ENCODE measurements around the gene C4orf50.

C4orf50 gene

DNA sequence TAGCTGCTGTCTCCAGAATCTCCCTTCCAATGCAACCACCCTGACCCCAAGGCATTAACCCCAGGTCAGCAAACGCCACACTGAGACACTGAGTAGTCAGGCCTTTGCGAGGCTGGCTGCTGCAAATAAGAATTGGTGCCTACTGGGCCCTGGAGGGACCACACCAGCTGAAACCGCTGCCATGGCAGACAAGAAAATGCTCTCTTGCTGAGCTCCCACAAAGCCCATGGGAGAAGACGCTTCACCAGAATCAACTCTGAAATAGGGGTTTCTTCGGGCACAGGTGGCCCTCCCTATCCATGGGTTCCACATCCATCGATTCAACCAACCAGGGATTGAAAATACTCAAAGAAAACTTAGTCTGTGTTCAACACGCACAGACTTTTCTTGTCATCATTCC, 98.7 kb downstream of the C4orf50 start:
- no peak overlapping the region for H3K27ac ChIP-seq (ENCODE audit: low read length)
- no peaks in the 10 kb centered on the region for H3K4me1 ChIP-seq (ENCODE audit: control insufficient read depth, insufficient read depth, low read length)
- H3K9ac ChIP-seq (ENCODE audit: low read length in 2 of 2) = no peak overlapping the region
- no peaks in the 10 kb centered on the region for H3K36me3 ChIP-seq (ENCODE audit: control insufficient read depth in 2 of 2, insufficient read depth in 2 of 2, low read length in 2 of 2)
- H3K4me3 ChIP-seq (ENCODE audit: low read length in 2 of 2) = no peak overlapping the region
- peaks cover 0 to 5% of the 10 kb centered on the region in 2 donors for H3K9me3 ChIP-seq (ENCODE audit: control insufficient read depth in 2 of 2, low read length in 2 of 2)
- H3K27me3 ChIP-seq (ENCODE audit: control insufficient read depth in 1 of 2, insufficient read depth in 2 of 2, low read length in 2 of 2) = peaks cover 7 to 37% of the 10 kb centered on the region in 2 donors

DNA sequence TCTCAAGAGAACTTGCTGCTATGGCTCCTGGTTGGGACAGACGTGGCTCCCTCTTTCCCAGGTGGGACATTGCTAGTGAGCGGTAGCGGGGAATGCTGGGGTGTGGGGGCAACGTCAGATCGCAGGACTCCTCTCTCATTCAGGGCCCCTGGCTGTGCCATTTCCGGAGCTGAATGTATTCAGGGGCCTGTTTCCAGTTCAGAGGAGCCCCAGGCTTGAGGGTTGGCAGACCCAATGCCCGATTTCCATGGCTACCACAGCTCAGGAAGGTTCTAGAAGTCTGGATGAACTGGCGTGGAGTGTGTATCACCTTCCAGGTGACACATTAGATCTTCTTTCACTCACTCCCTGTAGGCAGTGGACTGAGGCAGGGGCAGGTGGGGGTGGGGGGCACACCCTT, 99.2 kb downstream of the C4orf50 start:
- Histone ChIP-seq H3K27me3 (ENCODE audit: control insufficient read depth in 1 of 2, insufficient read depth in 2 of 2, low read length in 2 of 2) (peaks cover 7 to 37% of the 10 kb centered on the region in 2 donors), H3K9me3 (ENCODE audit: control insufficient read depth in 2 of 2, low read length in 2 of 2) (peaks cover 0 to 5% of the 10 kb centered on the region in 2 donors), H3K4me1 (ENCODE audit: control insufficient read depth, insufficient read depth, low read length) (no peaks in the 10 kb centered on the region), H3K9ac (ENCODE audit: low read length in 2 of 2) (no peak overlapping the region), H3K36me3 (ENCODE audit: control insufficient read depth in 2 of 2, insufficient read depth in 2 of 2, low read length in 2 of 2) (no peaks in the 10 kb centered on the region), H3K4me3 (ENCODE audit: low read length in 2 of 2) (no peak overlapping the region), H3K27ac (ENCODE audit: low read length) (no peak overlapping the region)

DNA sequence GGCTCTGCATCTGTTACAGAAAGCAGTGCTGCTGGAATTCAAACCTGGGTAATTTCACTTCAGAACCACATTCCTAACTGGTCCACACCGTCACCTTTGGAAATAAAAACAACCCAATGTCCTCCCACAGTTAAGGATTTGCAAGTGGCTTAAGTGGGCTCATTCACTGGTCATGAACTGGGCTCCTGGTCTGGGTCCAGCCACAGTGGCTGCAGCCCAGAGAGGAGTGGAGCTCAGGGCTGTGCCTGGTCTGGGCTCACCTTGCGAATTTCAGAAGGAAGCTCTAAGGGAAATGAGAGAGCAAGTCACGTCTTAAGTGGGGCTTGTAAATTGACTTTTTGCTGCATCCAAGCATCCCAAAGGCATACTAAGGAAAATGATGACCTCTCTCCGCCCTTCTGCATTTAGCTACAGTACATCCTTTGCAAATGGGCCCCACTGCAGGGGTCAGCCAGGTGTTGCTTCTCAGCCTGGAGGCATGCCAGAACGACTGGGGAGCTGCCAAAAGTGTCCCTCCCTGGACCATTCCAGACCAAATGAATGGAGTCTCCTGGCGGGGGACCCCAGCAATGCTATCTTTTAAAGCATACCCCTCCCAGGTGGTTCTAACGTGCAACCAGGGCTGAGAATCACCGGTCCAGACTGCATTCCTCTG, 99.8 kb downstream of the C4orf50 start:
- no peaks in the 10 kb centered on the region for H3K36me3 ChIP-seq (ENCODE audit: control insufficient read depth in 2 of 2, insufficient read depth in 2 of 2, low read length in 2 of 2)
- H3K4me1 ChIP-seq (ENCODE audit: control insufficient read depth, insufficient read depth, low read length) = no peaks in the 10 kb centered on the region
- no peak overlapping the region for H3K9ac ChIP-seq (ENCODE audit: low read length in 2 of 2)
- H3K9me3 ChIP-seq (ENCODE audit: control insufficient read depth in 2 of 2, low read length in 2 of 2) = peaks cover 0 to 5% of the 10 kb centered on the region in 2 donors
- H3K4me3 ChIP-seq (ENCODE audit: low read length in 2 of 2) = no peak overlapping the region
- H3K27me3 ChIP-seq (ENCODE audit: control insufficient read depth in 1 of 2, insufficient read depth in 2 of 2, low read length in 2 of 2) = peaks cover 7 to 37% of the 10 kb centered on the region in 2 donors
- H3K27ac ChIP-seq (ENCODE audit: low read length) = no peak overlapping the region

DNA sequence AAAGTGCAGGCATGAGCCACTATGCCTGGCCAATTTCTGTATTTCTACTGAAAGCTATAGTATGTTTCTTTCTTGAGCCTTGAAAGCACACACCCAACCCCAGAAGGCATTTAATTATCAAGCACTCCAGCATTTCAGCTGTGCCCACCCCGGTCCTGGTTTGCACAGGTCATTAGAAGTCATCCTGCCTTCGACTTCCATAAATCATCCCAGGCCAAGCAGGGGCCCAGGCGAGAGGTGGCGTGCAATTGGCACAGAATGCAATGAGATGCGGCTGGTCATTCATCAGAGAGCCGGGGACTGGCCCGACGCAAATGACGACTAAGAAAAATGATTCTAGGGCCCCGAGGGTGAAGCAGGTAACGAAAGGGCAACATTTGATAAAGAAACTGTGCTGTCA, 100.6 kb downstream of the C4orf50 start:
- Histone ChIP-seq H3K27ac (ENCODE audit: low read length) (no peak overlapping the region), H3K9ac (ENCODE audit: low read length in 2 of 2) (no peak overlapping the region), H3K27me3 (ENCODE audit: control insufficient read depth in 1 of 2, insufficient read depth in 2 of 2, low read length in 2 of 2) (peaks cover 7 to 31% of the 10 kb centered on the region in 2 donors), H3K36me3 (ENCODE audit: control insufficient read depth in 2 of 2, insufficient read depth in 2 of 2, low read length in 2 of 2) (no peaks in the 10 kb centered on the region), H3K4me1 (ENCODE audit: control insufficient read depth, insufficient read depth, low read length) (no peaks in the 10 kb centered on the region), H3K4me3 (ENCODE audit: low read length in 2 of 2) (no peak overlapping the region), H3K9me3 (ENCODE audit: control insufficient read depth in 2 of 2, low read length in 2 of 2) (peaks cover 0 to 5% of the 10 kb centered on the region in 2 donors)

DNA sequence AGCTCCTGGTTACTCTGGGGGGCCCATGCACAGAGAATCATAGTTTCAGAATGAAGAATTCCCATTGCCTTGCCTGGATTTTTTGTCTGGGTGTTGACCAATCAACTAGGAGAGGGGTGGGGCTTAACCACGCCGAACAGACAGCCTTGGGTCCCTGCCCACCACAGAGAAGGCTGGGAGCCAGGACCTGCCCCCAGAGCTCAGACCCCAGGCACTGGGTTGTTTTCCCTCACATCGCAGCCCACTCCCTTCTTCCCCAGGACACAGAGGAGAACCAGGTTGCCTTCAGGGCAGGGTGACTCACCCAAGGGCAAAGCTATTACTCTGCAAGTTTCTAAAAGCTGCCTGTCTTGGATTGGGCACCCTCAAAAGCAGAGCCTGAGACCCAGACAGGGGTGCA, 102.0 kb downstream of the C4orf50 start:
- Histone ChIP-seq H3K4me1 (ENCODE audit: control insufficient read depth, insufficient read depth, low read length) (no peaks in the 10 kb centered on the region), H3K9me3 (ENCODE audit: control insufficient read depth in 2 of 2, low read length in 2 of 2) (peaks cover 0 to 5% of the 10 kb centered on the region in 2 donors), H3K36me3 (ENCODE audit: control insufficient read depth in 2 of 2, insufficient read depth in 2 of 2, low read length in 2 of 2) (no peaks in the 10 kb centered on the region), H3K27me3 (ENCODE audit: control insufficient read depth in 1 of 2, insufficient read depth in 2 of 2, low read length in 2 of 2) (peaks cover 6 to 24% of the 10 kb centered on the region in 2 donors), H3K4me3 (ENCODE audit: low read length in 2 of 2) (no peak overlapping the region), H3K9ac (ENCODE audit: low read length in 2 of 2) (no peak overlapping the region), H3K27ac (ENCODE audit: low read length) (no peak overlapping the region)

DNA sequence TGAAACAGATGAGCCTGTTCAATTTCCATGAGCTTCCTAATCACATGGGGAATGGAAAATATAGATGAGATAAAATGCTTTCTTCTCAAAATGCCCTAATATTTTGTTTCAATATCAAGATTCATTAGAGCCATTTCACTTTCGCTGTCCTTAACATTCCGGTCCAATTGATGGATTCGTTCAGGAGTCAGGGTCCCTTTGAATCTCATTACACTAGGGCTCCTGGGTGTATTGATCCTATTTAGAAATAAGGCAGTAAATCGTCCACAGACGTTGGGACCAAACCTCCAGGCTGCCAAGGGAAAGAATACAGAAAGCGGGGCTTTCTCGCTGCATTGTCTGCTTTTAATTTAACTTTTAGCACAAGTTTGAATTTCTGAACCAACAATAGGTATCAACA, 104.8 kb downstream of the C4orf50 start:
- no peak overlapping the region for H3K27ac ChIP-seq (ENCODE audit: low read length)
- no peak overlapping the region for H3K9ac ChIP-seq (ENCODE audit: low read length in 2 of 2)
- peaks cover 0 to 12% of the 10 kb centered on the region in 2 donors for H3K27me3 ChIP-seq (ENCODE audit: control insufficient read depth in 1 of 2, insufficient read depth in 2 of 2, low read length in 2 of 2)
- H3K4me3 ChIP-seq (ENCODE audit: low read length in 2 of 2) = no peak overlapping the region
- peaks cover 4 to 9% of the 10 kb centered on the region in 2 donors for H3K9me3 ChIP-seq (ENCODE audit: control insufficient read depth in 2 of 2, low read length in 2 of 2)
- no peaks in the 10 kb centered on the region for H3K36me3 ChIP-seq (ENCODE audit: control insufficient read depth in 2 of 2, insufficient read depth in 2 of 2, low read length in 2 of 2)
- no peaks in the 10 kb centered on the region for H3K4me1 ChIP-seq (ENCODE audit: control insufficient read depth, insufficient read depth, low read length)

DNA sequence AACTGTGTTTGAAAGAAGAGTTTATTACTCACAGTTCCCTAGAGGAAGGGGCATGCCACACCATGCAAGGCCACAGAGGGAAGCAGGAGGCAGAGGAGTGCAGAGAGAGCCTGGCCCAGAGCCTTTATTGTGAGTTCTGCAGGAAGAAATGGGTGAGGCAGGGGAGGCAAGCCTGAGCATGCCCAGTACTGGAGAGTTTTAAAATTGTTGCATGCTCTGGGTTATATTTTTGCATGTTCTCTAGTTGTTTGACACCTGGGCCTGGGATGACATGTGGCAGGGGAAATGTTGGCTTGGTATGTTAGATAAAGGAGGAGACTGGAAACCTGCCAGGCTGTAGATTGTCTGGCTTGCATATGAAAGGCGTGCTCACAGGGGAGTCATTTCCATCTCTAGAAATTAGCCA, 105.6 kb downstream of the C4orf50 start:
- no peak overlapping the region for H3K4me3 ChIP-seq (ENCODE audit: low read length in 2 of 2)
- no peak overlapping the region for H3K9ac ChIP-seq (ENCODE audit: low read length in 2 of 2)
- H3K36me3 ChIP-seq (ENCODE audit: control insufficient read depth in 2 of 2, insufficient read depth in 2 of 2, low read length in 2 of 2) = no peaks in the 10 kb centered on the region
- no peak overlapping the region for H3K27ac ChIP-seq (ENCODE audit: low read length)
- H3K27me3 ChIP-seq (ENCODE audit: control insufficient read depth in 1 of 2, insufficient read depth in 2 of 2, low read length in 2 of 2) = peaks cover 0 to 7% of the 10 kb centered on the region in 2 donors
- H3K9me3 ChIP-seq (ENCODE audit: control insufficient read depth in 2 of 2, low read length in 2 of 2) = peaks cover 4 to 11% of the 10 kb centered on the region in 2 donors
- no peaks in the 10 kb centered on the region for H3K4me1 ChIP-seq (ENCODE audit: control insufficient read depth, insufficient read depth, low read length)

DNA sequence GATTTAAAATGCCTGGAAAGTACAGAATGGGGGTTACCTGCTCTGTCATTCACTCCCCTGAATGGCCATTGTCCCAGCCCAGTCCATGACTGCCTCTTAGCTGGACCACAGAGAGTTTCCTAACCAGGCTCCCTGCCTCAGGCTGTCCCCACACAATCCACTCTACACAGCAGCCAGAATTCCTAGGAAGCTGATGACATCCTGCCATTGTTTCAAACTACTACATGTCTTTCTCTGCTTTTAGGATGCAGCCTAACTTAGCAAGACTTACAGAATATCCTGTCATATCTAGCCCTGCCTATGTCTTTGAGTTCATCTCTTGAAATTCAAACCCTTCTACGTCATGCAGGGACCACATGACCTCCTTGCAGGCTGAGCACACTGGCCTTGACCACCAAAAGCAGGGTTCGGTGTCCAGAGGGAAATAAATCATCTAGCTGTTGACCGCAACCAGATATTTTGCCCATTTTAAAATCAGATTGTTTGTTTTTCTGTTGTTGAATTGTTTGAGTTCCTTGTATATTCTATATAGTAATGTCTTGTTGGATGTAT, 109.3 kb downstream of the C4orf50 start:
- Histone ChIP-seq H3K9me3 (ENCODE audit: control insufficient read depth in 2 of 2, low read length in 2 of 2) (peaks cover 4 to 7% of the 10 kb centered on the region in 2 donors), H3K36me3 (ENCODE audit: control insufficient read depth in 2 of 2, insufficient read depth in 2 of 2, low read length in 2 of 2) (no peaks in the 10 kb centered on the region)

DNA sequence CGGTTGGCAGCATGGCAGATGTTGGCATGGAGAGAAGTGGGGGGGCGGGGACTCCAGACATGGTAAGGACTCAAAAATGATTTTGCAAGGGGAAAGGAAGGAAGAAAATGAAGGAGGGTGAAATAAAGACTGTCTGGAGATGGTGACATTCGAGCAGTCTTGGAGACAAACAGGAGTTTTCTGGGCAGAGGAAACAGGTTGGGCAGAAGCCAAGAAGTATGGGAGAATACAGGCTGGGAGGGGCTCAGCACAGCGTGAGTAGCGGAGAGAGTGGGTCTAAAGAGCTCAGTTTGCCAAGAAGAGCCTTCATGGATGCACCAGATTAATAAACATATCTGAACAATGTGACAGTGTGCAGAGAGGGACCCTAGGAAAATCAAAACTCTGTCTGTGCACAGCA, 112.0 kb downstream of the C4orf50 start:
- Histone ChIP-seq H3K27me3 (ENCODE audit: control insufficient read depth in 1 of 2, insufficient read depth in 2 of 2, low read length in 2 of 2) (peaks cover 17 to 22% of the 10 kb centered on the region in 2 donors), H3K4me3 (ENCODE audit: low read length in 2 of 2) (no peak overlapping the region), H3K9me3 (ENCODE audit: control insufficient read depth in 2 of 2, low read length in 2 of 2) (peaks cover 4 to 7% of the 10 kb centered on the region in 2 donors), H3K9ac (ENCODE audit: low read length in 2 of 2) (no peak overlapping the region), H3K4me1 (ENCODE audit: control insufficient read depth, insufficient read depth, low read length) (peaks cover 2% of the 10 kb centered on the region), H3K27ac (ENCODE audit: low read length) (no peak overlapping the region), H3K36me3 (ENCODE audit: control insufficient read depth in 2 of 2, insufficient read depth in 2 of 2, low read length in 2 of 2) (no peaks in the 10 kb centered on the region)

More for the DNA sequence above, 109.3 kb downstream of the C4orf50 start:
- no peak overlapping the region for H3K4me3 ChIP-seq (ENCODE audit: low read length in 2 of 2)
- peaks cover 13 to 15% of the 10 kb centered on the region in 2 donors for H3K27me3 ChIP-seq (ENCODE audit: control insufficient read depth in 1 of 2, insufficient read depth in 2 of 2, low read length in 2 of 2)
- no peak overlapping the region for H3K9ac ChIP-seq (ENCODE audit: low read length in 2 of 2)
- no peak overlapping the region for H3K27ac ChIP-seq (ENCODE audit: low read length)
- no peaks in the 10 kb centered on the region for H3K4me1 ChIP-seq (ENCODE audit: control insufficient read depth, insufficient read depth, low read length)

DNA sequence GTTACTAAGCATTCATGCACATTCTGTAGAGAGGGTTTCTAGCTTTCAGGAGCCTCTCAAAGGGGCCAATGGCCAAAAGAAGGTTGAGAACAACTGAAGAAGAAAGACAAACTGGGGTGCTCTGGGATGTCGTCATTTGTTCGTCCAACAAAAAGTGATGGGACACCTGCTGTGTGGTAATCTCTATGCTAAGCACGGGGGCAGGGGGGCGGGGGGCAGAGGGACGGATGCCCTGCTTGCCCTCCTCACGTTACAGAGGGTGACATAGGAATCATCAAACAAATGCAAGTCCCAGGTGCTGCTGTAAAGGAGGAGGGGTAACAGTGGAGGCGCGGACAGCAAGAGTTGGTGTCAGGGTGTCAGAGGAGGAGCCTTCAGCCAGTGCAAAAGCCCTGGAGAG, 112.5 kb downstream of the C4orf50 start:
- H3K36me3 ChIP-seq (ENCODE audit: control insufficient read depth in 2 of 2, insufficient read depth in 2 of 2, low read length in 2 of 2) = no peaks in the 10 kb centered on the region
- H3K9ac ChIP-seq (ENCODE audit: low read length in 2 of 2) = no peak overlapping the region
- H3K4me3 ChIP-seq (ENCODE audit: low read length in 2 of 2) = no peak overlapping the region
- H3K27ac ChIP-seq (ENCODE audit: low read length) = no peak overlapping the region
- H3K27me3 ChIP-seq (ENCODE audit: control insufficient read depth in 1 of 2, insufficient read depth in 2 of 2, low read length in 2 of 2) = peaks cover 17 to 22% of the 10 kb centered on the region in 2 donors
- H3K4me1 ChIP-seq (ENCODE audit: control insufficient read depth, insufficient read depth, low read length) = peaks cover 2% of the 10 kb centered on the region
- H3K9me3 ChIP-seq (ENCODE audit: control insufficient read depth in 2 of 2, low read length in 2 of 2) = peaks cover 4 to 7% of the 10 kb centered on the region in 2 donors

DNA sequence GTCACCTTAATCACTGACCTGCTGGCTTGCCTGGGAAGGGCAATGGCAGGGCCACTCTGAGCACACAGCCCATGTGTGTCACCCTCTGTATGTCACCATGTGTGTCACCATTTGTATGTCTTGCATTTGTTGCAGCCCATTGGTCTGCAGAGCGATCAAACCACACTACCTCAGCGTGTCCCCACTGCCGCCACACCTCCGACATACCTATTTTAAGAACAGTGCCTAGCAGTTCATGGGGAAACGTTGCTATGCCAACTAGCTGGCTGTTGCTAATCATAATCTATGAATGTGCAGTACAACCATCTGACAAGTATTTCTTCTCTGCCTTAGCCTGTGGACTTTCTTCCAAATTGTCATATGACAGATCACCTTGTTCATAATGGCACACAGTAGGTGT, 117.4 kb downstream of the C4orf50 start:
- H3K27me3 ChIP-seq (ENCODE audit: control insufficient read depth in 1 of 2, insufficient read depth in 2 of 2, low read length in 2 of 2) = peaks cover 29 to 30% of the 10 kb centered on the region in 2 donors
- H3K27ac ChIP-seq (ENCODE audit: low read length) = no peak overlapping the region
- no peak overlapping the region for H3K4me3 ChIP-seq (ENCODE audit: low read length in 2 of 2)
- no peak overlapping the region for H3K9ac ChIP-seq (ENCODE audit: low read length in 2 of 2)
- peaks cover 3 to 5% of the 10 kb centered on the region in 2 donors for H3K9me3 ChIP-seq (ENCODE audit: control insufficient read depth in 2 of 2, low read length in 2 of 2)
- H3K4me1 ChIP-seq (ENCODE audit: control insufficient read depth, insufficient read depth, low read length) = peaks cover 2% of the 10 kb centered on the region
- H3K36me3 ChIP-seq (ENCODE audit: control insufficient read depth in 2 of 2, insufficient read depth in 2 of 2, low read length in 2 of 2) = no peaks in the 10 kb centered on the region

Data from stomach smooth muscle (tissue), 2 donors.